ENCODE measurements around the gene PLSCR3. TPM values are rescaled to one million over a fixed set of nuclear protein-coding genes. Genes with fewer than 3 reads are reported as not detected.
A peak's percentile ranks its signal among the peaks of the same experiment; 100 is the strongest.

PLSCR3 gene
- total RNA-seq, 1 experiment from 2014 or later, result 31.5 TPM

DNA sequence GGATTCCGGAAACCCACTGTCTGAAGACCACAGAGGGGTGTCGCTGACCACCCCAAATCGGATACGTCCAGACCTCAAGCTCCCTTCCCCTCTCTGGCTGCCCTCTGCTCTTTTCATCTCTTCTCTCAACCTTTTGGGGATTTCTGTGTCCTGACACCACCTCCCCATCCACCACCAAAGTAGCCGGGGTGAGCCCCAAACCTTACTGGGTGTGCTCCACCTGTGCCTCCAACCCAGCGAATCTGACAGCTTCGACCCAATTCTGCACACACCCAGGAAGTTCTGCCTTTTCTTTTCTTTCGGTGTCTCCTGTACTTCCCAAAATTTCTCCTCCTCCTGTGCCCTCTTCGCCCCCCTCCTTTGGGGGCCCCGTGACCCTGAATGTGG lies 41.8 kb downstream of the PLSCR3 start:
- H4K8ac ChIP-seq (replicated peaks; ENCODE audit: insufficient read length, low read depth, low read length), result no peak overlapping the region
- no peak overlapping the region for H2BK20ac ChIP-seq (ENCODE audit: low read depth, low read length, poor library complexity, severe bottlenecking)
- no peak overlapping the region for H3K18ac ChIP-seq (ENCODE audit: insufficient read length, low read depth, low read length)
- H3K4me2 ChIP-seq (ENCODE audit: insufficient read depth, insufficient read length, low read length), result peak overlapping the region; percentile 50
- Mint-ChIP-seq H3K9me3 (no peaks in the 10 kb centered on the region), H3K36me3 (ENCODE audit: insufficient read depth in 1 of 3, low read depth in 3 of 3) (no peaks in the 10 kb centered on the region; a peak in 1 of 7 replicates), H3K27ac (peak overlapping the region in 1 of 3 experiments; percentile 51; a peak in 1 of 7 replicates), H3K27me3 (ENCODE audit: low read depth) (peaks cover 8% of the 10 kb centered on the region), H3K4me1 (peaks cover 29 to 38% of the 10 kb centered on the region in 2 experiments), H3K4me3 (peak overlapping the region; percentile 72 to 83)
- no peak overlapping the region for H2BK15ac ChIP-seq (ENCODE audit: low read depth, low read length)
- no peak overlapping the region for H4K91ac ChIP-seq (ENCODE audit: insufficient read length, low read depth, low read length)
- no CpG with 5 or more reads among the region's 10 CpGs for WGBS (ENCODE audit: extremely low coverage, insufficient read length, low lambda C conversion rate)
- H3K9me3 ChIP-seq (ENCODE audit: control insufficient read depth, low read depth, low read length), result no peaks in the 10 kb centered on the region
- no peaks in the 10 kb centered on the region; the same call in 1 of the 2 replicates for H3K79me2 ChIP-seq (ENCODE audit: insufficient read depth, low read length)
- no peak overlapping the region for H3T11ph ChIP-seq (ENCODE audit: low read length)
- peak; percentile 70; the same call in 2 of the 3 replicates for TF ChIP-seq CTCF (conservative IDR thresholded peaks at IDR 0.05)
- no peak overlapping the region for H3K27ac ChIP-seq (ENCODE audit: insufficient read length, low read depth, low read length)
- no peak overlapping the region for H2BK5ac ChIP-seq (ENCODE audit: insufficient read length, low read length)
- H3K79me1 ChIP-seq (ENCODE audit: insufficient read depth, low read depth, low read length, poor library complexity, severe bottlenecking), result no peaks in the 10 kb centered on the region
- H3K23me2 ChIP-seq (ENCODE audit: insufficient read length, low read depth, low read length, poor library complexity, severe bottlenecking), result peaks cover 12% of the 10 kb centered on the region
- H3K4ac ChIP-seq (ENCODE audit: low read depth, low read length), result no peak overlapping the region
- H3K27me3 ChIP-seq (ENCODE audit: insufficient read depth, low read length), result no peaks in the 10 kb centered on the region
- H4K5ac ChIP-seq (ENCODE audit: insufficient read length, low read depth, low read length), result no peak overlapping the region
- no peak overlapping the region for H2BK120ac ChIP-seq (ENCODE audit: low read depth, low read length, poor library complexity, severe bottlenecking)
- DNase-seq, result no peak
- H3K14ac ChIP-seq (ENCODE audit: insufficient read depth, low read length), result no peak overlapping the region
- H3K4me1 ChIP-seq (ENCODE audit: insufficient read depth, low read length), result 0 out of 2 replicates have a peak, but pooled peaks cover 2% of the 10 kb centered on the region
- H3K23ac ChIP-seq (ENCODE audit: insufficient read length, low read depth, low read length), result no peak overlapping the region
- no peak overlapping the region for H2BK12ac ChIP-seq (ENCODE audit: insufficient read length, low read depth, low read length)
- no peaks in the 10 kb centered on the region for H4K20me1 ChIP-seq (ENCODE audit: control insufficient read depth, insufficient read depth, insufficient read length)
- no peak overlapping the region for H2AFZ ChIP-seq (ENCODE audit: low read length)
- no peak overlapping the region for H2AK5ac ChIP-seq (ENCODE audit: insufficient read length, low read length)
- H3K9ac ChIP-seq (ENCODE audit: extremely low read depth, insufficient read length, low read length), result no peak overlapping the region
- H3K56ac ChIP-seq (ENCODE audit: insufficient read length, low read depth, low read length), result no peak overlapping the region

Data from H9 (cell line).